Measurements from ENCODE around the gene PSMD10.

PSMD10 gene

GRCh38 chrX:108044554-108045256, 46.6 kb downstream of the PSMD10 start, which contains the start of gene VSIG1:
Gene VSIG1, plus strand, starts transcription at chrX:108045065. Its CDS starts 66 bp downstream, at chrX:108045131.
- H3K9me3 Mint-ChIP-seq (ENCODE audit: low read depth) = no peaks in the 10 kb centered on the region
- H3K4me3 Mint-ChIP-seq = no peak within 1 kb of the TSS
- no peaks in the 10 kb centered on the region for H3K27me3 Mint-ChIP-seq
- H3K36me3 Mint-ChIP-seq = peaks cover 5% of the 10 kb centered on the region
- no peak within 1 kb of the TSS for H3K27ac Mint-ChIP-seq
- H3K4me1 Mint-ChIP-seq (ENCODE audit: low read depth) = peaks cover 16% of the 10 kb centered on the region

- H3K27ac Mint-ChIP-seq = no peak overlapping the region
- peaks cover 37% of the 10 kb centered on the region for H3K4me1 Mint-ChIP-seq (ENCODE audit: low read depth)
- no peaks in the 10 kb centered on the region for H3K9me3 Mint-ChIP-seq (ENCODE audit: low read depth)
- H3K27me3 Mint-ChIP-seq = no peaks in the 10 kb centered on the region
- peaks cover 4% of the 10 kb centered on the region for H3K36me3 Mint-ChIP-seq
- no peak overlapping the region for H3K4me3 Mint-ChIP-seq
These were observed 54.9 kb downstream of the PSMD10 start for GRCh38 chrX:108036298-108036973.

- Mint-ChIP-seq H3K36me3 (peaks cover 4% of the 10 kb centered on the region), H3K4me1 (ENCODE audit: low read depth) (peaks cover 52% of the 10 kb centered on the region), H3K9me3 (ENCODE audit: low read depth) (no peaks in the 10 kb centered on the region), H3K27me3 (no peaks in the 10 kb centered on the region), H3K27ac (no peak overlapping the region), H3K4me3 (no peak overlapping the region)
These were observed 56.6 kb downstream of the PSMD10 start for GRCh38 chrX:108034725-108035124.

All from activated naive CD8-positive, alpha-beta T cell (primary cell).